GM23338 (cell line): ENCODE results near the gene FBXL2. TPM values are rescaled to one million over a fixed set of nuclear protein-coding genes. Genes with fewer than 3 reads are reported as not detected.
"Not testable (repeated sequence)": the region's sequence is repeated elsewhere in the genome, so short reads cannot be mapped to it uniquely, and the experiment has no call there.

Experiments used
- ATAC-seq: fragments of 200-7000 bp; cut with Tn5 transposase; 3 replicates; pipeline ENCODE4 v1.9.1; 2020
- DNase-seq: peaks from one replicate; pipeline ENCODE4 v3.0.0-alpha.2; 2015; ENCODE audit warnings: low spot score
- H2AFZ ChIP-seq: fragments of 200-600 bp; sonication (generic); 2 replicates; pipeline ENCODE4 v1.8.0; 2016; ENCODE audit warnings: antibody characterized with exemption, mild to moderate bottlenecking, moderate library complexity
- H3F3A ChIP-seq: fragments of 200-600 bp; sonication (generic); replicated peaks from 2 replicates; pipeline ENCODE4 v1.8.0; 2017; ENCODE audit warnings: antibody characterized with exemption, mixed run types, low read depth
- H3K27ac ChIP-seq: fragments of 200-600 bp; sonication (generic); 2 replicates; pipeline ENCODE4 v1.6.1; 2016; ENCODE audit warnings: low read depth
- H3K27me3 ChIP-seq: fragments of 200-600 bp; sonication (generic); 2 replicates; pipeline ENCODE4 v1.8.0; 2016; ENCODE audit warnings: mild to moderate bottlenecking, mixed run types, moderate library complexity; ENCODE audit not compliant: insufficient read depth
- H3K36me3 ChIP-seq: fragments of 200-600 bp; sonication (generic); 2 replicates; pipeline ENCODE4 v1.8.0; 2016; ENCODE audit warnings: mild to moderate bottlenecking; ENCODE audit not compliant: insufficient read depth
- H3K4me1 ChIP-seq: fragments of 200-600 bp; sonication (generic); 2 replicates; pipeline ENCODE4 v1.8.0; 2016; ENCODE audit warnings: mild to moderate bottlenecking, moderate library complexity; ENCODE audit not compliant: insufficient read depth
- H3K4me2 ChIP-seq: fragments of 200-600 bp; sonication (generic); 2 replicates; pipeline ENCODE4 v1.7.1; 2017; ENCODE audit warnings: mixed run types
- H3K4me3 ChIP-seq: fragments of 200-600 bp; sonication (generic); 2 replicates; pipeline ENCODE4 v1.6.1; 2016; ENCODE audit warnings: mixed run types
- H3K79me2 ChIP-seq: fragments of 200-600 bp; sonication (generic); replicated peaks from 2 replicates; pipeline ENCODE4 v1.8.0; 2017; ENCODE audit warnings: mild to moderate bottlenecking; ENCODE audit not compliant: insufficient read depth
- H3K9me2 ChIP-seq: fragments of 200-600 bp; sonication (generic); 2 replicates; pipeline ENCODE4 v1.8.0; 2017; ENCODE audit not compliant: insufficient read depth
- H4K20me1 ChIP-seq: fragments of 200-600 bp; sonication (generic); replicated peaks from 2 replicates; pipeline ENCODE4 v1.8.0; 2017; ENCODE audit warnings: mild to moderate bottlenecking; ENCODE audit not compliant: insufficient read depth
- H3K27ac Mint-ChIP-seq: 2 replicates; pipeline ENCODE4 v1.8.0; 2020; ENCODE audit warnings: inconsistent platforms, mild to moderate bottlenecking, moderate library complexity, mixed read lengths
- H3K27me3 Mint-ChIP-seq: 3 replicates; pipeline ENCODE4 v1.8.0; 2022; ENCODE audit warnings: low read depth, mild to moderate bottlenecking, moderate library complexity, mixed read lengths, inconsistent platforms; ENCODE audit not compliant: insufficient read depth, poor library complexity
- H3K36me3 Mint-ChIP-seq: 3 replicates; pipeline ENCODE4 v1.8.0; 2021; ENCODE audit warnings: low read depth, mild to moderate bottlenecking, inconsistent platforms, moderate library complexity, mixed read lengths
- H3K4me1 Mint-ChIP-seq: 3 replicates; pipeline ENCODE4 v1.8.0; 2020; ENCODE audit warnings: mild to moderate bottlenecking, inconsistent platforms, mixed read lengths
- H3K4me3 Mint-ChIP-seq: 3 replicates; pipeline ENCODE4 v1.8.0; 2021; ENCODE audit warnings: moderate library complexity, mild to moderate bottlenecking, inconsistent platforms, mixed read lengths
- H3K9me3 Mint-ChIP-seq: 3 replicates; pipeline ENCODE4 v1.8.0; 2020; ENCODE audit warnings: moderate library complexity, mild to moderate bottlenecking, inconsistent platforms, mixed read lengths
- CTCF ChIP-seq, 2 experiments: fragments of 200-600 bp in 1 of 2; sonication (generic) in 1 of 2; conservative IDR thresholded peaks; 2 replicates each; pipeline versions ENCODE4 v1.5.1 to v1.6.1; 2016 to 2017; ENCODE audit warnings: antibody characterized with exemption in 2 of 2, low read depth in 2 of 2, mild to moderate bottlenecking in 2 of 2, moderate library complexity in 1 of 2
- ETS1 ChIP-seq: IDR thresholded peaks from 2 replicates; pipeline ENCODE4 v1.6.1; 2016; ENCODE audit warnings: antibody characterized with exemption
- EZH2phosphoT487 ChIP-seq: fragments of 200-600 bp; sonication (generic); IDR thresholded peaks from one replicate; pipeline ENCODE4 v1.8.1; 2018; ENCODE audit warnings: antibody characterized with exemption; ENCODE audit not compliant: unreplicated experiment
- JUNB ChIP-seq: IDR thresholded peaks from one replicate; pipeline ENCODE4 v1.6.1; 2016; ENCODE audit warnings: antibody characterized with exemption; ENCODE audit not compliant: unreplicated experiment
- NANOG ChIP-seq: IDR thresholded peaks from 2 replicates; pipeline ENCODE4 v1.6.1; 2016; ENCODE audit warnings: antibody characterized with exemption, borderline replicate concordance
- POLR2AphosphoS5 ChIP-seq: IDR thresholded peaks from 2 replicates; pipeline ENCODE4 v1.6.1; 2016; ENCODE audit warnings: antibody characterized with exemption, low read depth
- ZNF114 ChIP-seq: fragments of 250-450 bp; sonication (Bioruptor Pico); IDR thresholded peaks from 2 replicates; pipeline ENCODE4 v1.5.0; 2020; ENCODE audit warnings: mild to moderate bottlenecking, moderate library complexity
- ZNF462 ChIP-seq: fragments of 250-450 bp; sonication (Bioruptor Pico); IDR thresholded peaks from 2 replicates; pipeline ENCODE4 v1.5.0; 2020; ENCODE audit warnings: mild to moderate bottlenecking, moderate library complexity
- polyA plus RNA-seq: library from polyadenylated mRNA; unstranded; fragments of >200 nt; fragmentation: Nextera tagmentation; extraction: Ambion mirVana; gene quantifications from 2 replicates; pipeline ENCODE4 v1.2.1, GENCODE V29; 2016
- total RNA-seq: library from RNA; depleted of rRNA; stranded (reverse); fragments of >200 nt; shearing (Covaris generic); gene quantifications from 2 replicates; pipeline ENCODE4 v1.2.3, GENCODE V29; 2014

FBXL2 gene
- total and polyA plus RNA-seq, 2 experiments from 2014 or later, result 2.8 to 5.7 TPM

GRCh38 chr3:33403756-33404155, 126.5 kb downstream of the FBXL2 start:
- H3K27me3 ChIP-seq, result no peaks in the 10 kb centered on the region
- no peaks in the 10 kb centered on the region for H3K9me2 ChIP-seq
- no peak for ATAC-seq
- Mint-ChIP-seq H3K4me1 (no peaks in the 10 kb centered on the region), H3K36me3 (peaks cover 70% of the 10 kb centered on the region), H3K27ac (no peak overlapping the region), H3K27me3 (no peaks in the 10 kb centered on the region), H3K9me3 (no peaks in the 10 kb centered on the region), H3K4me3 (no peak overlapping the region)
- no peak for DNase-seq
- H3F3A ChIP-seq, result no peaks in the 10 kb centered on the region
- H3K4me2 ChIP-seq, result no peak overlapping the region
- H3K27ac ChIP-seq, result no peak overlapping the region
- H4K20me1 ChIP-seq, result peaks cover 22% of the 10 kb centered on the region
- H3K79me2 ChIP-seq, result no peaks in the 10 kb centered on the region; the same call in 1 of the 2 replicates
- TF ChIP-seq ZNF462 (no peak), NANOG (no peak), CTCF (conservative IDR thresholded peaks at IDR 0.05; ENCODE audit: low read depth in 2 of 2) (no peak), ETS1 (no peak), EZH2phosphoT487 (no peak), ZNF114 (CRISPR knock-in tag) (no peak), POLR2AphosphoS5 (no peak), JUNB (no peak)
- H3K4me1 ChIP-seq, result no peaks in the 10 kb centered on the region
- peaks cover 59% of the 10 kb centered on the region for H3K36me3 ChIP-seq
- no peak overlapping the region for H3K4me3 ChIP-seq
- no peak overlapping the region for H2AFZ ChIP-seq

GRCh38 chr3:33410816-33411215, 133.6 kb downstream of the FBXL2 start:
- not testable (repeated sequence) for H3K27ac Mint-ChIP-seq, H3K4me1 Mint-ChIP-seq, H3K4me1 ChIP-seq, ATAC-seq, H3F3A ChIP-seq, H2AFZ ChIP-seq, H3K4me3 ChIP-seq, H3K4me3 Mint-ChIP-seq, H3K27ac ChIP-seq, H3K9me3 Mint-ChIP-seq, H3K9me2 ChIP-seq, H3K27me3 Mint-ChIP-seq, DNase-seq, H3K4me2 ChIP-seq, H3K27me3 ChIP-seq
- H3K36me3 Mint-ChIP-seq, result peaks cover 79% of the 10 kb centered on the region
- Histone ChIP-seq H4K20me1 (peaks cover 12% of the 10 kb centered on the region), H3K36me3 (peaks cover 59% of the 10 kb centered on the region), H3K79me2 (peaks cover 23% of the 10 kb centered on the region)
